Endothelial cell of umbilical vein (primary cell): ENCODE measurements around the gene HOXA11. TPM values are rescaled to one million over a fixed set of nuclear protein-coding genes. Genes with fewer than 3 reads are reported as not detected.
A peak's percentile ranks its signal among the peaks of the same experiment; 100 is the strongest.

Source experiments
- BruUV-seq: library from RNA; stranded (reverse); fragments of 400-500 nt; replicated peaks from 2 replicates; lab custom pipeline; 2021; lab: Mats Ljungman, UMichigan
- CTCF ChIA-PET: fragments of 300-600, 350-600 bp; sonication (Branson Sonifier 250); formaldehyde crosslinking; loops from one replicate; lab custom pipeline; 2021; ENCODE audit warnings: antibody characterized with exemption, inconsistent platforms; lab: Charles Lee
- POLR2A ChIA-PET: fragments of 300-600, 350-600 bp; sonication (Branson Sonifier 250); formaldehyde crosslinking; loops from one replicate; lab custom pipeline; 2021; ENCODE audit warnings: antibody characterized with exemption, inconsistent platforms; lab: Charles Lee
- DNase-seq: peaks from one replicate; pipeline ENCODE4 v3.0.0-alpha.2; 2011; ENCODE audit warnings: low read depth, low spot score
- FAIRE-seq: peaks from 2 replicates; lab custom pipeline; 2011; peaks lifted over from hg19 to GRCh38; lab: Jason Lieb, UNC
- H2AFZ ChIP-seq: 2 replicates; pipeline ENCODE4 v1.6.0; 2012; ENCODE audit warnings: low read depth, low read length, control low read depth, inconsistent platforms
- H3K27ac ChIP-seq: 2 replicates; pipeline ENCODE4 v1.5.1; 2011; ENCODE audit warnings: low read depth, mild to moderate bottlenecking, control low read depth, low read length, moderate library complexity; ENCODE audit not compliant: insufficient read depth
- H3K27me3 ChIP-seq, 2 experiments: 2 replicates each; pipeline versions ENCODE4 v1.6.0 to v1.6.1; 2011; ENCODE audit warnings: low read length in 2 of 2, mixed read lengths in 1 of 2; ENCODE audit not compliant: control insufficient read depth in 2 of 2, insufficient read depth in 2 of 2
- H3K36me3 ChIP-seq, 2 experiments: 2 replicates in 1 of 2; 3 replicates in 1 of 2; pipeline ENCODE4 v1.5.1; 2011; ENCODE audit warnings: low read length in 2 of 2, mild to moderate bottlenecking in 1 of 2, moderate library complexity in 1 of 2; ENCODE audit not compliant: control insufficient read depth in 2 of 2, insufficient read depth in 2 of 2; ENCODE audit errors: extremely low read depth in 1 of 2
- H3K4me1 ChIP-seq: 3 replicates; pipeline ENCODE4 v1.5.1; 2011; ENCODE audit warnings: mild to moderate bottlenecking, low read length; ENCODE audit not compliant: control insufficient read depth, insufficient read depth; ENCODE audit errors: extremely low read depth
- H3K4me2 ChIP-seq: 2 replicates; pipeline ENCODE4 v1.6.1; 2011; ENCODE audit warnings: low read length, control low read depth, mixed read lengths; ENCODE audit not compliant: insufficient read depth
- H3K4me3 ChIP-seq, 3 experiments: fragments of 200-600 bp in 1 of 3; sonication (generic), shearing (Covaris generic) in 1 of 3; replicated peaks in 1 of 3; 2 replicates each; pipeline ENCODE4 v1.5.1; 2011 to 2016; ENCODE audit warnings: control low read depth in 3 of 3, low read length in 3 of 3, mild to moderate bottlenecking in 2 of 3, inconsistent platforms in 1 of 3, low read depth in 1 of 3, moderate library complexity in 1 of 3; ENCODE audit not compliant: insufficient read depth in 1 of 3
- H3K79me2 ChIP-seq: 2 replicates; pipeline ENCODE4 v1.6.0; 2012; ENCODE audit warnings: low read length, inconsistent platforms; ENCODE audit not compliant: control insufficient read depth, insufficient read depth
- H3K9ac ChIP-seq: replicated peaks from 2 replicates; pipeline ENCODE3; 2011; ENCODE audit warnings: low read length, control low read depth; ENCODE audit not compliant: insufficient read depth; ENCODE audit errors: extremely low read depth
- H3K9me1 ChIP-seq: replicated peaks from 3 replicates; pipeline ENCODE4 v1.6.0; 2011; ENCODE audit warnings: mild to moderate bottlenecking, low read length; ENCODE audit not compliant: control insufficient read depth, insufficient read depth; ENCODE audit errors: extremely low read depth
- H3K9me3 ChIP-seq: replicated peaks from 2 replicates; pipeline ENCODE4 v1.5.1; 2012; ENCODE audit warnings: low read length, inconsistent platforms; ENCODE audit not compliant: control insufficient read depth, insufficient read depth
- H4K20me1 ChIP-seq: replicated peaks from 2 replicates; pipeline ENCODE3; 2011; ENCODE audit warnings: mild to moderate bottlenecking, low read length; ENCODE audit not compliant: control insufficient read depth, insufficient read depth; ENCODE audit errors: extremely low read depth
- CTCF ChIP-seq, 2 donors: IDR thresholded peaks; 1 replicate in 1 of 2; 2 replicates in 1 of 2; pipeline ENCODE4 v1.5.1; 2011; ENCODE audit warnings: low read length in 2 of 2, mild to moderate bottlenecking in 2 of 2, moderate library complexity in 2 of 2, control low read depth in 1 of 2, inconsistent platforms in 1 of 2, low read depth in 1 of 2; ENCODE audit not compliant: insufficient read depth in 1 of 2; ENCODE audit errors: extremely low read depth in 1 of 2
- EZH2 ChIP-seq: IDR thresholded peaks from 2 replicates; pipeline ENCODE4 v1.6.1; 2012; ENCODE audit warnings: borderline replicate concordance, low read depth, mild to moderate bottlenecking, moderate library complexity, low read length, inconsistent platforms; ENCODE audit not compliant: severe bottlenecking
- FOS ChIP-seq: IDR thresholded peaks from 2 replicates; pipeline ENCODE4 v1.6.1; 2011; ENCODE audit warnings: mild to moderate bottlenecking, low read length, moderate library complexity, borderline replicate concordance; ENCODE audit not compliant: insufficient read depth
- GATA2 ChIP-seq: IDR thresholded peaks from 2 replicates; pipeline ENCODE4 v1.7.0; 2011; ENCODE audit warnings: low read depth, mild to moderate bottlenecking, moderate library complexity, mixed read lengths, low read length; ENCODE audit not compliant: insufficient read length, insufficient read depth
- JUN ChIP-seq: IDR thresholded peaks from 2 replicates; pipeline ENCODE4 v1.6.1; 2011; ENCODE audit warnings: borderline replicate concordance, low read depth; ENCODE audit not compliant: insufficient read length, insufficient read depth
- MYC ChIP-seq: IDR thresholded peaks from one replicate; pipeline ENCODE4 v1.6.1; 2011; ENCODE audit warnings: mild to moderate bottlenecking, low read depth, low read length
- POLR2A ChIP-seq: IDR thresholded peaks from 2 replicates; pipeline ENCODE4 v1.6.1; 2012; ENCODE audit warnings: low read depth, mild to moderate bottlenecking, control low read depth, low read length
- POLR2AphosphoS5 ChIP-seq: IDR thresholded peaks from 2 replicates; pipeline ENCODE4 v1.6.1; 2012; ENCODE audit warnings: low read depth, mild to moderate bottlenecking, control low read depth, low read length, moderate library complexity; ENCODE audit not compliant: insufficient read depth
- dilution Hi-C: fragments of 300-500 bp; cut with MboI; formaldehyde crosslinking; loops from one replicate; pipeline ENCODE4 v1.15.0; 2019; ENCODE audit warnings: low sequenced_read_pairs; ENCODE audit not compliant: extremely low pct_ligation_motif_present
- intact Hi-C: fragments of 100-400 bp; cut with micrococcal nuclease; formaldehyde crosslinking; loops from one replicate; pipeline ENCODE4 v1.10.0; 2022
- polyA plus RNA-seq, 4 experiments: library from polyadenylated mRNA; depleted of rRNA in 3 of 4; stranded (reverse) in 3 of 4; unstranded in 1 of 4; fragments of >200 nt; gene quantifications; 2 replicates each; pipeline versions ENCODE4 v1.2.1 to v1.2.3, GENCODE V29; 2011 to 2012; ENCODE audit warnings: missing spikeins in 1 of 4
- total RNA-seq: library from RNA; stranded (reverse); gene quantifications from 2 replicates; pipeline ENCODE4 v1.2.3, GENCODE V29; 2021
- TF ChIP-seq, protein P1 (sequence below): IDR thresholded peaks from 2 replicates; pipeline ENCODE4 v1.6.1; 2011; ENCODE audit not compliant: insufficient read depth, insufficient read length

Gene HOXA11
- total and polyA plus RNA-seq, 2 donors (not counting 3 experiments of a cell fraction or from before 2014, with no cell fraction given): 10.4 to 16.7 TPM

DNA sequence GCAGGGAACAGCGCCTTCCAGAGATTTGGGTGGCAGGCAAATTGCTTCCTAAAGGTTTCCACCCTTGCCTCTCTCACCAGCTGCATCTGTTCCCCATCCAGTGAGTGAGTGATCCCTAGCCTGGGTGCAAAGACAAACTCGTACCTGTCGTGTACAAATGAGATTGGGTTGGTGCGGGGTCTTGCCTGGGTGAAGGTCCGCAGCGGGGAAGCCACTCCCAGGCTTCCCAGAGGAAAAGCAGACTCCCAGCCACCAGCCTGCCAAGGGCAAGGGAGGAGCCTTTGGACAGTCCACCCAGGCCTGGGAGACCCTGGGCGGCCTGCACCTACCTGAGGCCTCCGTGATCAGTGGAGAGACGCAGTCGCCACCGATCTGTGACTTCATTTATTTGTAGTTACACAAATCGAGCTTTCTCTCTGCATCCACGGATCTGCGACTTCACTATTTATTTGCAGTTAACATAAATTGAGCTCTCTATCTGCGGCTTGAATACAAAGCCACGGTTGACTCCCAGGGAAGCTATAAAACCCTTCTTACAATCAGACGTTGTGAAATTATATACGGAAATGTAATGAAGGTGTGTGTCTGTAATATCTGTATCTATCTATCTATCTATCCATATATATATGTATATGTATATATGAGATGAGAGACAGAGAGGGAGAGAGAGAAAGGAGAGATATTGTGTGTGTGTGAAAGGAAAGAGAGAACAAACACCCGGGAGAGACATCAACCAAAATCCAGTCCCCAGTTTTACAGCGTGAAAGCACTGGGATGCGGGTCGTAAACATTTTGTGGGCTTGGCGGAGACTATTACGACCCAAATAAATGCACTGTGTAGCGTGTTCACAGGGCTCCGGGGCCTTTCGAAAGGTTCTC, 25.5 kb downstream of the HOXA11 start:
- peak overlapping the region in 2 of 3 experiments; percentile 44 to 63 for H3K4me3 ChIP-seq
- peak overlapping the region; percentile 33 for H2AFZ ChIP-seq
- DNase-seq (peak; percentile 74), FAIRE-seq (peak; percentile 59)
- peaks cover 53% of the 10 kb centered on the region for H3K4me1 ChIP-seq
- H3K27ac ChIP-seq: peak overlapping the region; percentile 69
- peaks cover 78% of the 10 kb centered on the region for H3K79me2 ChIP-seq
- no peaks in the 10 kb centered on the region for H3K9me3 ChIP-seq
- CTCF ChIA-PET: interaction anchor here (0.7 to 4.1 kb wide), 19 partner anchors 9 to 1267 kb away, joined by 3 to 48 read pairs (median 4); partner anchors contain the start of genes HOXA5 and HOXA6
- no peaks in the 10 kb centered on the region for H4K20me1 ChIP-seq
- peak overlapping the region; percentile 74 for H3K4me2 ChIP-seq
- POLR2A ChIA-PET: interaction anchor here (0.9 to 1.2 kb wide), 3 partner anchors 9 to 11 kb away, joined by 3 to 4 read pairs (median 3); no protein-coding TSS in a partner anchor
- no peaks in the 10 kb centered on the region for H3K9me1 ChIP-seq
- H3K27me3 ChIP-seq: no peaks in the 10 kb centered on the region
- TF ChIP-seq POLR2AphosphoS5 (no peak), GATA2 (no peak), JUN (no peak), MYC (no peak), FOS (no peak), CTCF (IDR thresholded peaks at IDR 0.05; ENCODE audit: extremely low read depth in 1 of 2, insufficient read depth in 1 of 2, low read depth in 1 of 2, low read length in 2 of 2) (no peak), EZH2 (no peak), POLR2A (no peak)
- TF ChIP-seq, protein P1, sequence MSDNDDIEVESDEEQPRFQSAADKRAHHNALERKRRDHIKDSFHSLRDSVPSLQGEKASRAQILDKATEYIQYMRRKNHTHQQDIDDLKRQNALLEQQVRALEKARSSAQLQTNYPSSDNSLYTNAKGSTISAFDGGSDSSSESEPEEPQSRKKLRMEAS: no peak
- peaks cover 3 to 7% of the 10 kb centered on the region in 2 experiments for H3K36me3 ChIP-seq
- dilution Hi-C loops (loop anchor here (10.0 to 25.0 kb wide), 3 partner anchors 305 to 972 kb away; no protein-coding TSS in a partner anchor), intact Hi-C loops (loop anchor here (1.0 to 5.0 kb wide), 7 partner anchors 8 to 1767 kb away; partner anchors contain the start of genes CBX3 and HNRNPA2B1)
- H3K9ac ChIP-seq: peak overlapping the region; percentile 78
- no TSS peak for BruUV-seq
